ENCODE results near the gene MALL.
"Not testable (repeated sequence)": the region's sequence is repeated elsewhere in the genome, so short reads cannot be mapped to it uniquely, and the experiment has no call there.

Gene MALL

GRCh38 chr2:110041941-110042660, 73.5 kb downstream of the MALL start:
- WGBS, result no CpG with 5 or more reads among the region's 10 CpGs
- H3K4ac ChIP-seq (ENCODE audit: low read depth in 1 of 2, low read length in 2 of 2); H3K4me1 ChIP-seq (ENCODE audit: control insufficient read depth, insufficient read depth, low read depth, low read length); H2BK5ac ChIP-seq (ENCODE audit: low read depth, low read length, poor library complexity, severe bottlenecking); H3K14ac ChIP-seq (ENCODE audit: low read length in 2 of 2); H2AFZ ChIP-seq (ENCODE audit: low read depth, low read length); H3K4me3 ChIP-seq (ENCODE audit: insufficient read depth in 1 of 2, low read depth in 1 of 2, low read length in 2 of 2); H4K91ac ChIP-seq (ENCODE audit: low read length); H3K23ac ChIP-seq (ENCODE audit: low read length in 2 of 2); DNase-seq; H2BK15ac ChIP-seq (ENCODE audit: low read depth, poor library complexity, severe bottlenecking); H2AK5ac ChIP-seq (ENCODE audit: low read length, severe bottlenecking); H3K36me3 ChIP-seq (ENCODE audit: control insufficient read depth in 1 of 2, insufficient read depth in 2 of 2, low read depth in 1 of 2, low read length in 2 of 2); H3K27ac ChIP-seq (ENCODE audit: low read length, poor library complexity, severe bottlenecking); H2BK12ac ChIP-seq (ENCODE audit: low read length in 2 of 2); H4K8ac ChIP-seq (ENCODE audit: low read length); H3K79me1 ChIP-seq (replicated peaks; ENCODE audit: low read length, poor library complexity, severe bottlenecking); H3K4me2 ChIP-seq (ENCODE audit: low read length, poor library complexity, severe bottlenecking); H3K9me3 ChIP-seq (ENCODE audit: control insufficient read depth, low read length); H3K18ac ChIP-seq (ENCODE audit: low read depth in 1 of 2, low read length in 2 of 2); H2BK120ac ChIP-seq (ENCODE audit: low read depth, low read length); H3K27me3 ChIP-seq (ENCODE audit: control insufficient read depth in 1 of 2, insufficient read depth in 1 of 2, low read length in 2 of 2); H3K9ac ChIP-seq (ENCODE audit: low read length): not testable (repeated sequence)

GRCh38 chr2:110037336-110037735, 78.3 kb downstream of the MALL start:
- not testable (repeated sequence) for H2AFZ ChIP-seq (ENCODE audit: low read depth, low read length); H4K91ac ChIP-seq (ENCODE audit: low read length); H3K9me3 ChIP-seq (ENCODE audit: control insufficient read depth, low read length); H3K36me3 ChIP-seq (ENCODE audit: control insufficient read depth in 1 of 2, insufficient read depth in 2 of 2, low read depth in 1 of 2, low read length in 2 of 2); H3K27ac ChIP-seq (ENCODE audit: low read length, poor library complexity, severe bottlenecking); H3K23ac ChIP-seq (ENCODE audit: low read length in 2 of 2); H3K4me1 ChIP-seq (ENCODE audit: control insufficient read depth, insufficient read depth, low read depth, low read length); H4K8ac ChIP-seq (ENCODE audit: low read length); H2BK120ac ChIP-seq (ENCODE audit: low read depth, low read length); H3K14ac ChIP-seq (ENCODE audit: low read length in 2 of 2); H2BK15ac ChIP-seq (ENCODE audit: low read depth, poor library complexity, severe bottlenecking); H3K4me2 ChIP-seq (ENCODE audit: low read length, poor library complexity, severe bottlenecking); DNase-seq; H3K18ac ChIP-seq (ENCODE audit: low read depth in 1 of 2, low read length in 2 of 2); H2BK5ac ChIP-seq (ENCODE audit: low read depth, low read length, poor library complexity, severe bottlenecking); H3K4ac ChIP-seq (ENCODE audit: low read depth in 1 of 2, low read length in 2 of 2); H3K9ac ChIP-seq (ENCODE audit: low read length); H3K4me3 ChIP-seq (ENCODE audit: insufficient read depth in 1 of 2, low read depth in 1 of 2, low read length in 2 of 2); H2AK5ac ChIP-seq (ENCODE audit: low read length, severe bottlenecking); H3K27me3 ChIP-seq (ENCODE audit: control insufficient read depth in 1 of 2, insufficient read depth in 1 of 2, low read length in 2 of 2); H2BK12ac ChIP-seq (ENCODE audit: low read length in 2 of 2); H3K79me1 ChIP-seq (replicated peaks; ENCODE audit: low read length, poor library complexity, severe bottlenecking)
- no CpG with 5 or more reads among the region's 9 CpGs for WGBS

- not testable (repeated sequence) for H3K36me3 ChIP-seq (ENCODE audit: control insufficient read depth in 1 of 2, insufficient read depth in 2 of 2, low read depth in 1 of 2, low read length in 2 of 2); H2AK5ac ChIP-seq (ENCODE audit: low read length, severe bottlenecking); H3K79me1 ChIP-seq (replicated peaks; ENCODE audit: low read length, poor library complexity, severe bottlenecking); H4K91ac ChIP-seq (ENCODE audit: low read length); H2AFZ ChIP-seq (ENCODE audit: low read depth, low read length); H3K4me2 ChIP-seq (ENCODE audit: low read length, poor library complexity, severe bottlenecking); H3K9ac ChIP-seq (ENCODE audit: low read length); DNase-seq; H3K27me3 ChIP-seq (ENCODE audit: control insufficient read depth in 1 of 2, insufficient read depth in 1 of 2, low read length in 2 of 2); H2BK15ac ChIP-seq (ENCODE audit: low read depth, poor library complexity, severe bottlenecking); H4K8ac ChIP-seq (ENCODE audit: low read length); H3K14ac ChIP-seq (ENCODE audit: low read length in 2 of 2); H3K4ac ChIP-seq (ENCODE audit: low read depth in 1 of 2, low read length in 2 of 2); H3K4me1 ChIP-seq (ENCODE audit: control insufficient read depth, insufficient read depth, low read depth, low read length); H2BK12ac ChIP-seq (ENCODE audit: low read length in 2 of 2); H2BK120ac ChIP-seq (ENCODE audit: low read depth, low read length); H3K4me3 ChIP-seq (ENCODE audit: insufficient read depth in 1 of 2, low read depth in 1 of 2, low read length in 2 of 2); H3K9me3 ChIP-seq (ENCODE audit: control insufficient read depth, low read length); H3K23ac ChIP-seq (ENCODE audit: low read length in 2 of 2); H3K27ac ChIP-seq (ENCODE audit: low read length, poor library complexity, severe bottlenecking); H3K18ac ChIP-seq (ENCODE audit: low read depth in 1 of 2, low read length in 2 of 2); H2BK5ac ChIP-seq (ENCODE audit: low read depth, low read length, poor library complexity, severe bottlenecking)
- WGBS, result no CpG with 5 or more reads among the region's 6 CpGs
Measured at GRCh38 chr2:110035384-110035783, 80.2 kb downstream of the MALL start.

- H3K23ac ChIP-seq (ENCODE audit: low read length in 2 of 2); H2BK15ac ChIP-seq (ENCODE audit: low read depth, poor library complexity, severe bottlenecking); H4K91ac ChIP-seq (ENCODE audit: low read length); H3K4me1 ChIP-seq (ENCODE audit: control insufficient read depth, insufficient read depth, low read depth, low read length); DNase-seq; H3K36me3 ChIP-seq (ENCODE audit: control insufficient read depth in 1 of 2, insufficient read depth in 2 of 2, low read depth in 1 of 2, low read length in 2 of 2); H2BK120ac ChIP-seq (ENCODE audit: low read depth, low read length); H2BK5ac ChIP-seq (ENCODE audit: low read depth, low read length, poor library complexity, severe bottlenecking); H3K27me3 ChIP-seq (ENCODE audit: control insufficient read depth in 1 of 2, insufficient read depth in 1 of 2, low read length in 2 of 2); H2AFZ ChIP-seq (ENCODE audit: low read depth, low read length); H3K27ac ChIP-seq (ENCODE audit: low read length, poor library complexity, severe bottlenecking); H2BK12ac ChIP-seq (ENCODE audit: low read length in 2 of 2); H2AK5ac ChIP-seq (ENCODE audit: low read length, severe bottlenecking); H3K4me3 ChIP-seq (ENCODE audit: insufficient read depth in 1 of 2, low read depth in 1 of 2, low read length in 2 of 2); H3K9ac ChIP-seq (ENCODE audit: low read length); H3K79me1 ChIP-seq (replicated peaks; ENCODE audit: low read length, poor library complexity, severe bottlenecking); H3K4me2 ChIP-seq (ENCODE audit: low read length, poor library complexity, severe bottlenecking); H3K4ac ChIP-seq (ENCODE audit: low read depth in 1 of 2, low read length in 2 of 2); H3K14ac ChIP-seq (ENCODE audit: low read length in 2 of 2); H4K8ac ChIP-seq (ENCODE audit: low read length); H3K9me3 ChIP-seq (ENCODE audit: control insufficient read depth, low read length); H3K18ac ChIP-seq (ENCODE audit: low read depth in 1 of 2, low read length in 2 of 2): not testable (repeated sequence)
- WGBS, result 80% methylated on average over 3 of the region's 10 CpGs
Measured at GRCh38 chr2:110034935-110035334, 80.7 kb downstream of the MALL start.
